GM18517 (cell line): ENCODE measurements around the gene WEE2.
"Not testable (repeated sequence)": the region's sequence is repeated elsewhere in the genome, so short reads cannot be mapped to it uniquely, and the experiment has no call there.

Experiments used
- ATAC-seq: cut with Tn5 transposase; IDR thresholded peaks from one replicate; pipeline ENCODE4 v1.9.1; 2021; ENCODE audit warnings: mild to moderate bottlenecking, moderate library complexity; ENCODE audit not compliant: unreplicated experiment

WEE2 gene

GRCh38 chr7:141689072-141689825, 18.9 kb upstream of the WEE2 start:
- not testable (repeated sequence) for ATAC-seq

GRCh38 chr7:141691540-141691939, 16.6 kb upstream of the WEE2 start:
- ATAC-seq = no peak

GRCh38 chr7:141691961-141692360, 16.2 kb upstream of the WEE2 start:
- no peak for ATAC-seq

- ATAC-seq = no peak
Measured at GRCh38 chr7:141693082-141693481, 15.1 kb upstream of the WEE2 start.

GRCh38 chr7:141695803-141696289, 12.3 kb upstream of the WEE2 start:
- no peak for ATAC-seq

- ATAC-seq = no peak
Measured at GRCh38 chr7:141696348-141696747, 11.8 kb upstream of the WEE2 start.

GRCh38 chr7:141697211-141697871, 10.8 kb upstream of the WEE2 start:
- no peak for ATAC-seq

GRCh38 chr7:141698247-141699015, 9.7 kb upstream of the WEE2 start:
- ATAC-seq = no peak

GRCh38 chr7:141699860-141700259, 8.3 kb upstream of the WEE2 start:
- no peak for ATAC-seq

GRCh38 chr7:141700296-141700847, 7.8 kb upstream of the WEE2 start:
- no peak for ATAC-seq

- ATAC-seq = no peak
Measured at GRCh38 chr7:141700848-141701371, 7.2 kb upstream of the WEE2 start.

- peak; percentile 59 for ATAC-seq
Measured at GRCh38 chr7:141701489-141702046, 6.6 kb upstream of the WEE2 start.

- ATAC-seq = peak; percentile 67
Measured at GRCh38 chr7:141702047-141702567, 6.0 kb upstream of the WEE2 start, which contains the start of gene DENND11. Gene DENND11, minus strand, starts transcription at chr7:141702166. Its CDS starts 13 bp downstream, at chr7:141702153.

- no peak for ATAC-seq
Measured at GRCh38 chr7:141702892-141703291, 5.3 kb upstream of the WEE2 start.

GRCh38 chr7:141704112-141704511, 4.0 kb upstream of the WEE2 start:
- ATAC-seq = no peak

GRCh38 chr7:141704741-141705140, 3.4 kb upstream of the WEE2 start:
- ATAC-seq = no peak

GRCh38 chr7:141706239-141707064, 1.7 kb upstream of the WEE2 start:
- no peak for ATAC-seq

- ATAC-seq = no peak
Measured at GRCh38 chr7:141709318-141709717, 1.2 kb downstream of the WEE2 start.

GRCh38 chr7:141709749-141710148, 1.6 kb downstream of the WEE2 start:
- ATAC-seq = no peak
